Parathyroid adenoma (tissue), 2 donors: ENCODE measurements around the gene UBE3A.

Experiments
- H2AFZ ChIP-seq: fragments of 300-600 bp; sonication (generic); one replicate; pipeline ENCODE4 v1.7.0; 2017; ENCODE audit warnings: antibody characterized with exemption, mild to moderate bottlenecking
- H3K27ac ChIP-seq: fragments of 300-600 bp; sonication (generic); one replicate; pipeline ENCODE4 v1.7.0; 2017
- H3K27me3 ChIP-seq: fragments of 300-600 bp; sonication (generic); one replicate; pipeline ENCODE4 v1.7.0; 2017; ENCODE audit warnings: low read length; ENCODE audit not compliant: control insufficient read depth, insufficient read depth
- H3K36me3 ChIP-seq: fragments of 300-600 bp; sonication (generic); one replicate; pipeline ENCODE4 v1.7.0; 2017; ENCODE audit warnings: low read length; ENCODE audit not compliant: control insufficient read depth, insufficient read depth
- H3K4me1 ChIP-seq: fragments of 300-600 bp; sonication (generic); one replicate; pipeline ENCODE4 v1.7.0; 2017; ENCODE audit warnings: control low read depth
- H3K4me2 ChIP-seq: fragments of 300-600 bp; sonication (generic); one replicate; pipeline ENCODE4 v1.7.0; 2017; ENCODE audit warnings: low read length
- H3K4me3 ChIP-seq: fragments of 300-600 bp; sonication (generic); one replicate; pipeline ENCODE4 v1.7.0; 2017; ENCODE audit warnings: low read depth, low read length
- H3K79me2 ChIP-seq: fragments of 300-600 bp; sonication (generic); one replicate; pipeline ENCODE4 v1.7.0; 2017; ENCODE audit warnings: control low read depth
- H3K9ac ChIP-seq: fragments of 300-600 bp; sonication (generic); one replicate; pipeline ENCODE4 v1.7.0; 2017; ENCODE audit warnings: mild to moderate bottlenecking
- H3K9me3 ChIP-seq: fragments of 300-600 bp; sonication (generic); one replicate; pipeline ENCODE4 v1.7.0; 2017; ENCODE audit warnings: low read length; ENCODE audit not compliant: control insufficient read depth
- CTCF ChIP-seq: fragments of 300-600 bp; sonication (generic); IDR thresholded peaks from one replicate; pipeline ENCODE4 v1.7.0; 2017; ENCODE audit warnings: antibody characterized with exemption, mild to moderate bottlenecking
- donor health status: primary hyperparathyroidism.

UBE3A gene

GRCh38 chr15:25468611-25469010, 29.8 kb upstream of the UBE3A start:
- no peak overlapping the region for H2AFZ ChIP-seq
- no peak overlapping the region for H3K9ac ChIP-seq
- H3K4me1 ChIP-seq, result no peaks in the 10 kb centered on the region
- H3K79me2 ChIP-seq, result no peaks in the 10 kb centered on the region
- H3K36me3 ChIP-seq, result no peaks in the 10 kb centered on the region
- no peaks in the 10 kb centered on the region for H3K27me3 ChIP-seq
- no peaks in the 10 kb centered on the region for H3K9me3 ChIP-seq
- TF ChIP-seq CTCF, result no peak
- no peak overlapping the region for H3K4me3 ChIP-seq
- no peak overlapping the region for H3K27ac ChIP-seq
- H3K4me2 ChIP-seq, result no peak overlapping the region

DNA sequence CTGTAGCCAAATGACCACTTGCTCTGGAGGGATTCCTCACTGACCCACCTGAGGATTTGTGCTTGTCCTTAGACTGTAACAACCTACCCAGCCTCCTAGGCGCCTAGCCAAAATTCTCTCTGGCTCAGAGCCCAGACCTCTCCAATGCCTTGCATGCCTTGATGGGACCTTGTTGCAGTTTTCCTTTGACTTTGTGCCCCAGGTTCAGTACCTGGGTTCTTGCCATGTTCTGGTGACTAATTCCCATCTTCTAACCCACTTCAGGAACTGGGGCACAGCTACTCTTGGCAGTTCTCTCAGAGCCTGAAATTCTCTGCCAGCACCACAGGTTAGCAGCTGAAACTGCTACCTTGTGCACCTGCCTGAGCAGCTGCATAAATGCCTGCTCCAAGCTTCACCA, 27.0 kb upstream of the UBE3A start:
- no peak overlapping the region for H2AFZ ChIP-seq

GRCh38 chr15:25464784-25465183, 26.0 kb upstream of the UBE3A start:
- Histone ChIP-seq H3K27ac (no peak overlapping the region), H3K27me3 (no peaks in the 10 kb centered on the region), H2AFZ (no peak overlapping the region), H3K4me2 (no peak overlapping the region), H3K9me3 (no peaks in the 10 kb centered on the region), H3K79me2 (no peaks in the 10 kb centered on the region), H3K9ac (no peak overlapping the region), H3K4me1 (no peaks in the 10 kb centered on the region), H3K4me3 (no peak overlapping the region), H3K36me3 (no peaks in the 10 kb centered on the region)
- no peak for TF ChIP-seq CTCF

More for the DNA sequence above, 27.0 kb upstream of the UBE3A start:
- Histone ChIP-seq H3K4me3 (no peak overlapping the region), H3K4me2 (no peak overlapping the region), H3K27ac (no peak overlapping the region), H3K4me1 (no peaks in the 10 kb centered on the region), H3K36me3 (no peaks in the 10 kb centered on the region), H3K27me3 (no peaks in the 10 kb centered on the region), H3K9ac (no peak overlapping the region), H3K79me2 (no peaks in the 10 kb centered on the region), H3K9me3 (no peaks in the 10 kb centered on the region)
- no peak for TF ChIP-seq CTCF

DNA sequence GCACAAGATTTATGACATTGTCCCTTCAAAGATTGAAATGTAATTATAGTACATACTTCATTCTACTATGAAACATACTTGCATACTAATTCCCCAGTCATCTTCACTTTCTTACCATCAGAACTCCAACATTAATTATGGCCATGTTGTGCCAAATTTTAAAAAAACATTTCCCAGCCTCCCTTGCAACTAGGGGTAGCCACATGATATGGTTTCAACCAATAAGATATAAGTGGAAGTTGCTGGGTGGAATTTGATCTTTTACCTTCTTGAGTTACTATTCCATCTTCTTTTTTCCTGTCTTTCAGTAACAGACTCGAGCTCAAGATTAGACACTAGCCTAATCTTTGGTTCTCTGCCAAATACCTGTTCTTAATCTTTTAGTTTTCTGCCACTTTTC, 25.6 kb upstream of the UBE3A start:
- no peak for TF ChIP-seq CTCF
- no peak overlapping the region for H3K4me2 ChIP-seq
- no peaks in the 10 kb centered on the region for H3K79me2 ChIP-seq
- H3K4me3 ChIP-seq, result no peak overlapping the region
- no peaks in the 10 kb centered on the region for H3K36me3 ChIP-seq
- H3K9me3 ChIP-seq, result no peaks in the 10 kb centered on the region
- no peak overlapping the region for H3K9ac ChIP-seq
- no peaks in the 10 kb centered on the region for H3K4me1 ChIP-seq
- no peak overlapping the region for H2AFZ ChIP-seq
- no peaks in the 10 kb centered on the region for H3K27me3 ChIP-seq
- H3K27ac ChIP-seq, result no peak overlapping the region

GRCh38 chr15:25456196-25456595, 17.4 kb upstream of the UBE3A start:
- Histone ChIP-seq H3K27ac (no peak overlapping the region), H3K79me2 (no peaks in the 10 kb centered on the region), H3K27me3 (no peaks in the 10 kb centered on the region), H3K4me2 (no peak overlapping the region), H3K4me3 (no peak overlapping the region), H3K36me3 (no peaks in the 10 kb centered on the region), H3K9ac (no peak overlapping the region), H3K4me1 (no peaks in the 10 kb centered on the region), H3K9me3 (no peaks in the 10 kb centered on the region), H2AFZ (no peak overlapping the region)
- TF ChIP-seq CTCF, result no peak
